HG02885 (cell line): ENCODE measurements around the gene MYBPH.

Source experiments
- ATAC-seq: cut with Tn5 transposase; IDR thresholded peaks from one replicate; pipeline ENCODE4 v1.9.1; 2021; ENCODE audit warnings: mild to moderate bottlenecking; ENCODE audit not compliant: unreplicated experiment, poor library complexity

The MYBPH gene

GRCh38 chr1:203201516-203202205, 26.0 kb upstream of the MYBPH start:
- no peak for ATAC-seq

- no peak for ATAC-seq
These were observed 25.3 kb upstream of the MYBPH start for GRCh38 chr1:203200916-203201315.

GRCh38 chr1:203199816-203200571, 24.4 kb upstream of the MYBPH start:
- ATAC-seq: no peak

GRCh38 chr1:203199481-203199815, 23.8 kb upstream of the MYBPH start:
- ATAC-seq: no peak

- no peak for ATAC-seq
These were observed 23.4 kb upstream of the MYBPH start for GRCh38 chr1:203199002-203199401.

- ATAC-seq: no peak
These were observed 22.0 kb upstream of the MYBPH start for GRCh38 chr1:203197625-203198024.

GRCh38 chr1:203196371-203196770, 20.7 kb upstream of the MYBPH start:
- no peak for ATAC-seq

GRCh38 chr1:203190949-203191348, 15.3 kb upstream of the MYBPH start:
- ATAC-seq: no peak

GRCh38 chr1:203189951-203190352, 14.3 kb upstream of the MYBPH start:
- ATAC-seq: no peak

GRCh38 chr1:203188686-203189232, 13.1 kb upstream of the MYBPH start:
- ATAC-seq: no peak

- ATAC-seq: no peak
These were observed 12.2 kb upstream of the MYBPH start for GRCh38 chr1:203187689-203188264.

GRCh38 chr1:203187304-203187685, 11.7 kb upstream of the MYBPH start:
- ATAC-seq: no peak

- ATAC-seq: no peak
These were observed 11.0 kb upstream of the MYBPH start, which contains the start of gene CHI3L1 for GRCh38 chr1:203186446-203187303. Gene CHI3L1, minus strand, starts transcription at chr1:203186704. Its CDS starts 81 bp downstream, at chr1:203186623.

GRCh38 chr1:203186091-203186445, 10.4 kb upstream of the MYBPH start:
- no peak for ATAC-seq

- ATAC-seq: no peak
These were observed 10.0 kb upstream of the MYBPH start for GRCh38 chr1:203185585-203185984.

- no peak for ATAC-seq
These were observed 9.4 kb upstream of the MYBPH start for GRCh38 chr1:203185061-203185461.

GRCh38 chr1:203184467-203184866, 8.8 kb upstream of the MYBPH start:
- ATAC-seq: no peak

GRCh38 chr1:203183828-203184227, 8.2 kb upstream of the MYBPH start:
- no peak for ATAC-seq

- ATAC-seq: no peak
These were observed 6.8 kb upstream of the MYBPH start for GRCh38 chr1:203182387-203182953.
